ENCODE measurements around the gene FTO.

GRCh38 chr16:54040975-54041374 is 337.0 kb downstream of the FTO start:
- no peak for TF ChIP-seq POLR2A (IDR thresholded peaks at IDR 0.05)
- TF ChIP-seq CTCF (IDR thresholded peaks at IDR 0.05): no peak
